HL-60 (cell line): ENCODE measurements around the gene ABI3BP.
"Not testable (repeated sequence)": the region's sequence is repeated elsewhere in the genome, so short reads cannot be mapped to it uniquely, and the experiment has no call there.

ENCODE experiments used
- DNase-seq, 2 experiments: peaks; one replicate each; pipeline ENCODE4 v3.0.0-alpha.2; 2010 to 2020; ENCODE audit warnings: low read depth in 1 of 2, low spot score in 1 of 2
- H3K27ac ChIP-seq: fragments of 250-450 bp; sonication (Bioruptor Pico); replicated peaks from 2 replicates; pipeline ENCODE4 v1.5.1; 2020; ENCODE audit warnings: mild to moderate bottlenecking, moderate library complexity
- H3K27me3 ChIP-seq: fragments of 250-450 bp; sonication (Bioruptor Pico); 2 replicates; pipeline ENCODE4 v1.5.1; 2021; ENCODE audit warnings: mild to moderate bottlenecking, moderate library complexity; ENCODE audit not compliant: insufficient read depth, poor library complexity, severe bottlenecking
- H3K4me3 ChIP-seq: replicated peaks from 2 replicates; pipeline ENCODE4 v1.5.1; 2011; ENCODE audit warnings: mild to moderate bottlenecking, control low read depth, low read length; ENCODE audit not compliant: insufficient read depth
- CTCF ChIP-seq: IDR thresholded peaks from one replicate; pipeline ENCODE4 v1.5.1; 2011; ENCODE audit warnings: low read length, control low read depth, inconsistent platforms; ENCODE audit not compliant: insufficient read depth
- GABPA ChIP-seq: IDR thresholded peaks from 2 replicates; pipeline ENCODE4 v1.6.1; 2012; ENCODE audit warnings: low read depth
- POLR2AphosphoS5 ChIP-seq: IDR thresholded peaks from 2 replicates; pipeline ENCODE4 v1.6.1; 2012; ENCODE audit warnings: low read depth
- REST ChIP-seq: IDR thresholded peaks from 2 replicates; pipeline ENCODE4 v1.6.1; 2012; ENCODE audit warnings: low read depth; ENCODE audit not compliant: insufficient replicate concordance
- SPI1 ChIP-seq: IDR thresholded peaks from 2 replicates; pipeline ENCODE4 v1.6.1; 2012; ENCODE audit warnings: low read depth, mild to moderate bottlenecking, borderline replicate concordance

Gene ABI3BP

GRCh38 chr3:100954199-100954935, 38.9 kb downstream of the ABI3BP start:
- no peak for DNase-seq
- no peaks in the 10 kb centered on the region for H3K27me3 ChIP-seq
- TF ChIP-seq REST (no peak), SPI1 (no peak), CTCF (no peak)
- no peak overlapping the region for H3K27ac ChIP-seq
- no peak overlapping the region for H3K4me3 ChIP-seq

GRCh38 chr3:100953103-100953502, 40.1 kb downstream of the ABI3BP start:
- no peak for TF ChIP-seq POLR2AphosphoS5
- TF ChIP-seq CTCF, result no peak
- TF ChIP-seq GABPA, result no peak
- TF ChIP-seq SPI1, result no peak
- H3K4me3 ChIP-seq, result no peak overlapping the region
- no peak overlapping the region for H3K27ac ChIP-seq
- H3K27me3 ChIP-seq, result no peaks in the 10 kb centered on the region
- no peak for DNase-seq

- Histone ChIP-seq H3K4me3 (no peak overlapping the region), H3K27me3 (no peaks in the 10 kb centered on the region), H3K27ac (no peak overlapping the region)
- TF ChIP-seq SPI1 (no peak), CTCF (no peak), GABPA (no peak), REST (no peak), POLR2AphosphoS5 (no peak)
- DNase-seq, result no peak
Measured at GRCh38 chr3:100947119-100947518, 46.1 kb downstream of the ABI3BP start.

GRCh38 chr3:100946096-100946495, 47.1 kb downstream of the ABI3BP start:
- H3K27ac ChIP-seq, H3K27me3 ChIP-seq, H3K4me3 ChIP-seq, DNase-seq: not testable (repeated sequence)
